ENCODE data around the gene PSME1. TPM values are rescaled to one million over a fixed set of nuclear protein-coding genes. Genes with fewer than 3 reads are reported as not detected.
"Not testable (repeated sequence)": the region's sequence is repeated elsewhere in the genome, so short reads cannot be mapped to it uniquely, and the experiment has no call there.

Gene PSME1
- total RNA-seq, 2 donors from 2014 or later = 342 to 378 TPM

DNA sequence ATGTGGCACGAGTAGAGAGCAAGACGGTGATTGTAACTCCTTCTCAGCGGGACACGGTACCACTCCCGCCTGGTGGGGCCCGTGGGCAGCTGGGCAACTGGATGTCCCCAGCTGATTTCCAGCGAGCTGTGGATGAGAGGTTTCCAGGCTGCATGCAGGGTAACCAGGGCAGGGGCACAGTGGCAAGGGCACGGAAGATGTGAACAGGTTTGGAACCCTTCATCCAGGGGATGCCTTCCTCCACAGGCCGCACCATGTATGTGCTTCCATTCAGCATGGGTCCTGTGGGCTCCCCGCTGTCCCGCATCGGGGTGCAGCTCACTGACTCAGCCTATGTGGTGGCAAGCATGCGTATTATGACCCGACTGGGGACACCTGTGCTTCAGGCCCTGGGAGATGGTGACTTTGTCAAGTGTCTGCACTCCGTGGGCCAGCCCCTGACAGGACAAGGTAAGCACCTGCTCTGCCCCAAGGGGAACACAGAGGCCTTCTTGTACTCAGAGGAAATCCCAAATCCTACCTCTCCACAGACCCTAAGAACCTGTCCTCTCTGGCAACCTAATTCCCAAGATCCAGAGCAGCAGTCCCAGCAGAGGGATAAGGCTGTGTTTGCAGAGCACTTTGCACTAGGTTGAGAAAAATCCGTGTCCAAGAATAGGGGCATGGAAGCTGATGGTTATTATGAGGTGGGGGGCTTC, 37.6 kb upstream of the PSME1 start:
- Mint-ChIP-seq H3K27me3 (ENCODE audit: low read depth) (no peaks in the 10 kb centered on the region), H3K36me3 (ENCODE audit: insufficient read depth in 2 of 2) (peaks cover 23 to 43% of the 10 kb centered on the region in 2 donors), H3K4me1 (ENCODE audit: low read depth) (peaks cover 21% of the 10 kb centered on the region), H3K4me3 (no peak overlapping the region), H3K9me3 (no peaks in the 10 kb centered on the region), H3K27ac (no peak overlapping the region)
- no peak for ATAC-seq (replicated peaks in 1 of 2)
- DNase-seq = no peak

DNA sequence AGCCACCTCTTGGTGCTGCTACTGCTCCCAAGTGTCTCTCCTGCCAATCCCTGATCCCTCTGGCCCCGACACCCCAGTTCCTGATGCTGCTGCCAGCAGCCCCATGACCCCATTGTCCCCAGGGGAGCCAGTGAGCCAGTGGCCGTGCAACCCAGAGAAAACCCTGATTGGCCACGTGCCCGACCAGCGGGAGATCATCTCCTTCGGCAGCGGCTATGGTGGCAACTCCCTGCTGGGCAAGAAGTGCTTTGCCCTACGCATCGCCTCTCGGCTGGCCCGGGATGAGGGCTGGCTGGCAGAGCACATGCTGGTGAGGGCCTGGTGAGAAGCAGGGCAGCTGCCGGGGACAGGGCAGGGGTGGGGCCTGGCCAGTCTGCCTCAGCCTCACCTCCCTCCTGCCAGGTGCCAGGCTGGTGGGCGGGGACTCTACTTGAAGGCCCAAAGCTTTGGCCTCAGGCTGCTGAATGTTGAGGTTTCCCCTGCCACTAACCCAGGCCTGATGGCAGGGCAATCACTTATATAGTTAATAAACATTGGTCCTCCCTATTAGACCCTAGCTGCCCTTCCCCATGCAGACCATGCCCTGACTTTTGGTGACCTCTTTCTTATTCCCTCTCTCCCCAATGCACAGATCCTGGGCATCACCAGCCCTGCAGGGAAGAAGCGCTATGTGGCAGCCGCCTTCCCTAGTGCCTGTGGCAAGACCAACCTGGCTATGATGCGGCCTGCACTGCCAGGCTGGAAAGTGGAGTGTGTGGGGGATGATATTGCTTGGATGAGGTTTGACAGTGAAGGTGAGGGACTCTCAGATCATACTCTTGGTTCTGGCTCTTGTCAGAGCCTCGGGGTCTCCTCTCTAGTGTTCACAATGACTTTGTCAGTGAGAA, 36.8 kb upstream of the PSME1 start:
- Mint-ChIP-seq H3K27me3 (ENCODE audit: low read depth) (no peaks in the 10 kb centered on the region), H3K4me1 (ENCODE audit: low read depth) (peaks cover 16% of the 10 kb centered on the region), H3K36me3 (ENCODE audit: insufficient read depth in 2 of 2) (peaks cover 27 to 51% of the 10 kb centered on the region in 2 donors), H3K27ac (no peak overlapping the region), H3K4me3 (no peak overlapping the region), H3K9me3 (no peaks in the 10 kb centered on the region)
- no peak for ATAC-seq (replicated peaks in 1 of 2)
- DNase-seq = no peak

DNA sequence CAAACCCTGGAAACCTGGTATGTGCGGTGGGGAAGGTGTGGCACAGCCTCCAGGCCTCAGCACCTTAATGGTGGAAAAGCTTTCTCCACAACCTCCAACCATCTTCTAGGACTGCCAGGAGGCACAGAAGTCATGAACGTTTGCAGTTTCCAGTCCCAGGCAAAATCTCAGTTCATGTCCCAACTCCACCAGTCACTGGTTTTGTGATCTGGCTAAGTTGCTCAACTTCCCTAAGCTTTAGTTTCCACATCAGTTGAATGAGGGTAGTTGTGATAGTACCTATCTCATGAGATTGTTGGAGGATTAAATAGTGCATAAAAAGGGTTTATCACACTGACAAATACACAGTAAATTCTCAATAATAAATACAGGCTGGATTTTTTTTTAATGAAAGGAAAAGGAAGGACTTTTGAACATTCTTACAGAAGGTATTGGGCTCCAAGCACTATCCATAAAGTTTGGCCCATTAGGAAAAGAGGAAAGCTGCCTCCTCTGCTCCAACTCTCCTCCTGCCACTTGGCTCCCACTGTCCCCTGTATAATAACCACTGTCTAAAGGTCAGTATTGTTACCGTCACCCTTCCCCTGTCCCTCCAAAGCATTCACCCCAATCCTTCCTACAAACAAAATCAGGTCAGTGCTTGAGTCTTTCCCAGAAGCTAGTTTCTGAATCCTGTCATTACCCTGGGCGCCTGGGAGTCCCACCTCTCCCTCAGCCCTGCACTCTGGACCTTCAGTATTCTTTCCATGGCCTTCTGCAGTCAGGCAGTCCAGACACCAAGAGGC, 35.6 kb upstream of the PSME1 start:
- Mint-ChIP-seq H3K4me3 (no peak overlapping the region), H3K9me3 (no peaks in the 10 kb centered on the region), H3K36me3 (ENCODE audit: insufficient read depth in 2 of 2) (peaks cover 22 to 51% of the 10 kb centered on the region in 2 donors), H3K4me1 (ENCODE audit: low read depth) (peaks cover 13% of the 10 kb centered on the region), H3K27ac (peak overlapping the region; percentile 25), H3K27me3 (ENCODE audit: low read depth) (no peaks in the 10 kb centered on the region)
- no peak for DNase-seq
- ATAC-seq (replicated peaks in 1 of 2) = no peak

DNA sequence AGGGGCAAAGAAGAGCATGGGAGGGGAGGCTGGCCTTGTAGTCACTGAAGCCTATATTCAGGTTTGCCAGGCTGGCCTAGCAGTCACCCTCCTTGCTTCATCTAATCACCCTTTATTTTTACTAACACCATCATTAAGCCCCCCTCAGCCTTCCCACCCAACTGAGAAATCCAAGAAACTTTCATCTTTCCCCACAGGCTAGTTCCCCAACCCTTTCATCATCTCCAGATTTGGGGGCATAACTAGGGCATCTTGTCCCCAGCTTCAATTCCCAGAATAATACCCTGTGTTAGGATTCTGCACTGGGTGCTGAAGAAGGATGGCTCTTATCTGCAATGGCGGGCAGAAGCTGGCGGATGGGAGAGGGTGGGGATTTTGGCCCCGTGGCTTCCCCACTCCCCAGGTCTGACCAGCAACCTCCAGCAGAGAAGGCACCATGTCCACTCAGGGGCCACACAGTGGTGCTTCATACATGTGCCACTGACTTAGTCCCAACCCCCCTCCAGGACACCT, 35.0 kb upstream of the PSME1 start:
- Mint-ChIP-seq H3K27me3 (ENCODE audit: low read depth) (no peaks in the 10 kb centered on the region), H3K27ac (peak overlapping the region; percentile 25), H3K36me3 (ENCODE audit: insufficient read depth in 2 of 2) (peaks cover 20 to 46% of the 10 kb centered on the region in 2 donors), H3K4me1 (ENCODE audit: low read depth) (peaks cover 8% of the 10 kb centered on the region), H3K4me3 (no peak overlapping the region), H3K9me3 (no peaks in the 10 kb centered on the region)
- ATAC-seq (replicated peaks in 1 of 2) = no peak
- DNase-seq = no peak

DNA sequence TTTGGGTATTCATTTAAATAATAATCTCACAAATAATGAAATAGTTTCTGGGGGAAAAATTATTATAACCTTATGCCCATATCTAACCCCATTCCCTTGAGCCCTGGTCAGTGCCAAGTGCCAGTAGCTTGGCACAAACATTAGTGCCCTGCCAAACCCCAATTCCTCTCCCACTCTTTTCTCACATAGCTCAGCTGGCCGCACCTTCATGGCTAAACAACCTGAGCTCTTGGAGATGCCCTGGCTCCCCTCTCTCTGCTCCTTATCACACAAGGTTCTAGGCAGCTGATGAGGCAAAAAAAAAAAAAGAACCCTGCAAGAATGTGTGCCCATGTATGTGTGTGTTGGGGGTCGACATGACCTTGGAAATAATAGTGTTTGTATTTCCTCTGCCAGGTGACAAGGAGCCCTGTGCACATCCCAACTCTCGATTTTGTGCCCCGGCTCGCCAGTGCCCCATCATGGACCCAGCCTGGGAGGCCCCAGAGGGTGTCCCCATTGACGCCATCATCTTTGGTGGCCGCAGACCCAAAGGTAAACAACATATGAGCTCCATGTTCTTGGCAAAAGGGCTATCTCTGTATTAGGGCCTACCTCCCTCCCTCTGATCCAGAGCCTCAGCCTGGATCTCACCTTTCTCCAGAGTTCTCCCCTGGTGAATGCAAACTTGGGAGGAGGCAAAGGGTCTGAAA, 33.5 kb upstream of the PSME1 start:
- Mint-ChIP-seq H3K36me3 (ENCODE audit: insufficient read depth in 2 of 2) (peaks cover 12 to 37% of the 10 kb centered on the region in 2 donors), H3K4me3 (no peak overlapping the region), H3K9me3 (no peaks in the 10 kb centered on the region), H3K27me3 (ENCODE audit: low read depth) (no peaks in the 10 kb centered on the region), H3K4me1 (ENCODE audit: low read depth) (no peaks in the 10 kb centered on the region), H3K27ac (no peak overlapping the region)
- DNase-seq (no peak), ATAC-seq (replicated peaks in 1 of 2) (no peak)

DNA sequence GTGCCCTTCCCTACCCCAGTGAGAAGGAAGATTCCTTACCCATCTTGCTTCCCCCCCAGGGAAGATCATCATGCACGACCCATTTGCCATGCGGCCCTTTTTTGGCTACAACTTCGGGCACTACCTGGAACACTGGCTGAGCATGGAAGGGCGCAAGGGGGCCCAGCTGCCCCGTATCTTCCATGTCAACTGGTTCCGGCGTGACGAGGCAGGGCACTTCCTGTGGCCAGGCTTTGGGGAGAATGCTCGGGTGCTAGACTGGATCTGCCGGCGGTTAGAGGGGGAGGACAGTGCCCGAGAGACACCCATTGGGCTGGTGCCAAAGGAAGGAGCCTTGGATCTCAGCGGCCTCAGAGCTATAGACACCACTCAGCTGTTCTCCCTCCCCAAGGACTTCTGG, 32.5 kb upstream of the PSME1 start:
- ATAC-seq (replicated peaks in 1 of 2) = no peak
- peaks cover 12 to 32% of the 10 kb centered on the region in 2 donors for H3K36me3 Mint-ChIP-seq (ENCODE audit: insufficient read depth in 2 of 2)

DNA sequence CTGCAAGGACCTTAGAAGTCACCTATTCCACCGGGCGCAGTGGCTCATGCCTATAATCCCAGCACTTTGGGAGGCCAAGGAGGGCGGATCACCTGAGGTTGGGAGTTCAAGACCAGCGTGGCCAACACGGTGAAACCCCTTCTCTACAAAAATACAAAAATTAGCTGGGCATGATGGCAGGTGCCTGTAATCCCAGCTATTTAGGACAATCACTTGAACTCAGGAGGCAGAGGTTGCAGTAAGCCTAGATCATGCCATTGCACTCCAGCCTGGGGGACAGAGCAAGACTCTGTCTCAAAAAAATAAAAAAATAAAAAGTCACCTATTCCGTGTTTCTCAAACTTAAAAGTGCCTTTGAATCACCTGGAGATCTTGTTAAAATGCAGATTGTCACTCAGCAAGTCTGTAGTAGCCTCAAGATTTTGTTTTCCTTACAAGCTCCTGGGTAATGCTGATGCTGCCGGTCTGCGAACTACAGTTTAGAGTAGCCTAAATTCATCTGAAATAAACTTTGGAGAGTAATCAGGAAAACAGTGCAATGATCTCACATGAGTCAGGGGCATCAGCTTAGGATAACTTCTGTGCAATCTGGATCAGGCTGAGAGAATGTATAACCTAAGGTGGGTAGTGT, 30.3 kb upstream of the PSME1 start:
- not testable (repeated sequence) for ATAC-seq (replicated peaks in 1 of 2); H3K27me3 Mint-ChIP-seq (ENCODE audit: low read depth); DNase-seq; H3K4me3 Mint-ChIP-seq; H3K9me3 Mint-ChIP-seq
- H3K36me3 Mint-ChIP-seq (ENCODE audit: insufficient read depth in 2 of 2) = peaks cover 9 to 27% of the 10 kb centered on the region in 2 donors
- peaks cover 19% of the 10 kb centered on the region for H3K4me1 Mint-ChIP-seq (ENCODE audit: low read depth)
- H3K27ac Mint-ChIP-seq = peak overlapping the region; percentile 81

More for the DNA sequence above, 32.5 kb upstream of the PSME1 start:
- no peak for DNase-seq
- no peaks in the 10 kb centered on the region for H3K9me3 Mint-ChIP-seq
- H3K27me3 Mint-ChIP-seq (ENCODE audit: low read depth) = no peaks in the 10 kb centered on the region
- H3K27ac Mint-ChIP-seq = no peak overlapping the region
- no peak overlapping the region for H3K4me3 Mint-ChIP-seq
- peaks cover 4% of the 10 kb centered on the region for H3K4me1 Mint-ChIP-seq (ENCODE audit: low read depth)

DNA sequence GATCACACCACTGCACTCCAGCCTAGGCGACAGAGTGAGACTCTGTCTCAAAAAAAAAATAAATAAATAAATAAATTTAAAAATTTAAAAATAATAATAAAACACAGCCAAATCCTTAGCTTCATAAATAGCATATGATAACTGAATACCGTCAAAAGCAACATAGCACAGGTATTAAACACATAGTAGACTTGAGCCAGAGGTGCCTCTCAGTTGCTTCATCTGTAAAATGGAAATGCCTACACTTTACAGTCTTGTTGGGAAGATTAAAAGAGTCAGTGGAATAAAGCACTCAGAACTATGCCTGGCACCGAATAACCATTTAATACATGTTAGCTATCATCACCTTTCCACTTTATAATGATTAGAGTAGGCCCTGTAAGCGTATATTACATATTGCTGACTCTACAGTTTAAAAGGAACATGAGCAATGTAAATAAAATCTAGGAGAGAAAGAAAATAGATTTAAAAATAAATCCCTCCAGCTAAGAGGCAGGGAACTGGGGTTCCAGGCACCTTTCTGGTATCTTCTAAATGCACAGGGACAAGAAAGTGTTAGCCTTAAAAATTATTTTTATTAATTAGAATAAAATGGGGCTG, 29.2 kb upstream of the PSME1 start:
- no peak overlapping the region for H3K4me3 Mint-ChIP-seq
- no peaks in the 10 kb centered on the region for H3K27me3 Mint-ChIP-seq (ENCODE audit: low read depth)
- no peaks in the 10 kb centered on the region for H3K9me3 Mint-ChIP-seq
- H3K27ac Mint-ChIP-seq = peak overlapping the region; percentile 22
- DNase-seq (no peak), ATAC-seq (replicated peaks in 1 of 2) (no peak)
- H3K36me3 Mint-ChIP-seq (ENCODE audit: insufficient read depth in 2 of 2) = peaks cover 9 to 27% of the 10 kb centered on the region in 2 donors
- peaks cover 19% of the 10 kb centered on the region for H3K4me1 Mint-ChIP-seq (ENCODE audit: low read depth)

DNA sequence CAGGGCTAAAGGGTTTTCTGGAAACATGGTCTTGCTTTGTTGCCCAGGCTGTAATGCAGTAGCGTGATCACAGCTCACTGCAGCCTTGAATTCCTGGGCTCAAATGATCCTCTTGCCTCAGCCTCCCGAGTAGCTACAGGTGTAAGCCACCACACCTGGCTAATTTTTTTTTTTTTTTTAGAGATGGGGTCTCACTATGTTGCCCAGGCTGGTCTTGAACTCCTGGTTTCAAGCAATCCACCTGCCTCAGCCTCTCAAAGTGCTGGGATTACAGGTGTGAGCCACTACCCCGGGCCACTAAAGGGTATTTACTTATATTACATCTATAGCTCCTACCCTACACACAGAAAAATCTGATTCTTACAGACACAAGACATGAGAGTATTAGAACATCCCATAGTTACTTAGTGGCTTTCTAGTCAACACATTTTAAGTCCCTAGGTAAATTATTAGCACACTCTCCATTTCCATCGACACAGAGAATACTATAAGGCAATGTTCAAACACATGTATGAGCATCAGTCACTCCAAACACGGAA, 27.6 kb upstream of the PSME1 start:
- DNase-seq = no peak
- no peaks in the 10 kb centered on the region for H3K9me3 Mint-ChIP-seq
- peak overlapping the region; percentile 87 for H3K27ac Mint-ChIP-seq
- ATAC-seq (replicated peaks in 1 of 2) = peak in 1 of 2 donors; percentile 37
- H3K4me3 Mint-ChIP-seq = peak overlapping the region; percentile 24 to 30
- H3K36me3 Mint-ChIP-seq (ENCODE audit: insufficient read depth in 2 of 2) = peaks cover 6 to 15% of the 10 kb centered on the region in 2 donors
- peaks cover 19% of the 10 kb centered on the region for H3K4me1 Mint-ChIP-seq (ENCODE audit: low read depth)
- no peaks in the 10 kb centered on the region for H3K27me3 Mint-ChIP-seq (ENCODE audit: low read depth)

DNA sequence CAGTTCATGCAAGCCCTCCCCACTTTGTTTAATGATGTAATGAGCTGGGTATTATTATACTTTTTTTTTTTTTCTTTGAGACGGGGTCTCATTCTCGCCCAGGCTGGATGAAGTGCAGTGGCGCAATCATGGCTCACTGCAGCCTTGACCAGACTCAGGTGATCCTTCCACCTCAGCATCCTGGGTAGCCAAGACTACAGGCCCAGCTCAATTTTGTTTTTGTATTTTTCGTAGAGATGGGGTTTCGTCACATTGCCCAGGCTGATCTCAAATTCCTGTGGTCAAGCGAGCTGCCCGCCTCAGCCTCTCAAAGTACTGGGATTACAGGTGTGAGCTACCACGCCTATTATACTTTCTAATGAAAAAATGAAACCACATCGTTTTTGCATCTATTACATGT, 25.9 kb upstream of the PSME1 start:
- Mint-ChIP-seq H3K9me3 (no peaks in the 10 kb centered on the region), H3K4me3 (no peak overlapping the region), H3K27me3 (ENCODE audit: low read depth) (no peaks in the 10 kb centered on the region), H3K36me3 (ENCODE audit: insufficient read depth in 2 of 2) (peaks cover under 1 to 1% of the 10 kb centered on the region in 2 donors), H3K27ac (peak overlapping the region; percentile 28), H3K4me1 (ENCODE audit: low read depth) (peaks cover 20% of the 10 kb centered on the region)
- ATAC-seq (replicated peaks in 1 of 2) = no peak
- no peak for DNase-seq

DNA sequence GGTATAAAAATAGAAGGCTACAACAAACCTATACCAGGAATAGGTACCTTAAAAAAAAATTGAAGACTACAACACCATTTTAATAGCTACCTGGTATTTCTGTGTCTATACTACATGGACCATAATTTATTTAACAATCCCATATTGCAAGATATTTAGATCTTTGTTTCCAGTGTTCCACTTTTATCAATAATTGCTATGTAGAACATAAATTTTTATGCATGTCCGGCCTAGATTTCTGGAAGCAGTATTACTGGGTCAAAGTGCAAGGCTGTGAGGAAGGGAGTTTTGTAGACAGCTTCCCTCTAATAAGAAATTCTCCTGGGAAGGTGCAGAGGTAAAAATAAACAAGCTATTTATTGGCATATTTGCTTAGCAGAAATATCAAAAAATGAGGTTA, 25.5 kb upstream of the PSME1 start:
- H3K27me3 Mint-ChIP-seq (ENCODE audit: low read depth) = no peaks in the 10 kb centered on the region
- peaks cover 5% of the 10 kb centered on the region in 2 donors for H3K36me3 Mint-ChIP-seq (ENCODE audit: insufficient read depth in 2 of 2)
- DNase-seq (no peak), ATAC-seq (replicated peaks in 1 of 2) (no peak)
- H3K27ac Mint-ChIP-seq = no peak overlapping the region
- no peaks in the 10 kb centered on the region for H3K9me3 Mint-ChIP-seq
- H3K4me1 Mint-ChIP-seq (ENCODE audit: low read depth) = peaks cover 24% of the 10 kb centered on the region
- no peak overlapping the region for H3K4me3 Mint-ChIP-seq
